ENCODE results near the gene CLGN. TPM values are rescaled to one million over a fixed set of nuclear protein-coding genes. Genes with fewer than 3 reads are reported as not detected.
A peak's percentile ranks its signal among the peaks of the same experiment; 100 is the strongest.

The CLGN gene
- total and polyA plus RNA-seq, 10 of the 15 experiments (the other 5 are each of a cell fraction or from before 2014, with no cell fraction given) = 0.11 to 1.0 (median 0.62) TPM

GRCh38 chr4:140373328-140374129, 53.9 kb downstream of the CLGN start, which contains the start of gene SCOC (continued):
- TF ChIP-seq RELA (IDR thresholded peaks at IDR 0.05; ENCODE audit: borderline replicate concordance, partially characterized antibody) (no peak), ZNF687 (IDR thresholded peaks at IDR 0.05) (no peak), CREB1 (IDR thresholded peaks at IDR 0.05; ENCODE audit: low read depth) (0 out of 2 replicates have a peak, but pooled peaks have one; percentile 4), RAD51 (IDR thresholded peaks at IDR 0.05) (no peak), SUZ12 (IDR thresholded peaks at IDR 0.05; ENCODE audit: unreplicated experiment) (no peak), NR2F1 (conservative IDR thresholded peaks at IDR 0.05) (peak; percentile 86), CHD4 (IDR thresholded peaks at IDR 0.05) (no peak), ZNF592 (IDR thresholded peaks at IDR 0.05) (no peak), BCLAF1 (IDR thresholded peaks at IDR 0.05) (no peak), BMI1 (IDR thresholded peaks at IDR 0.05; ENCODE audit: borderline replicate concordance) (no peak), ZNF207 (IDR thresholded peaks at IDR 0.05; ENCODE audit: borderline replicate concordance) (no peak), SP1 (IDR thresholded peaks at IDR 0.05; ENCODE audit: low read depth, low read length) (peak; percentile 84), STAT1 (conservative IDR thresholded peaks at IDR 0.05) (no peak), KAT2A (conservative IDR thresholded peaks at IDR 0.05; ENCODE audit: control insufficient read depth, low read depth, low read length) (no peak), MEF2A (IDR thresholded peaks at IDR 0.05; ENCODE audit: insufficient read depth, low read depth, low read length) (no peak), PBX3 (IDR thresholded peaks at IDR 0.05; ENCODE audit: insufficient replicate concordance, low read depth, low read length) (no peak), BHLHE40 (IDR thresholded peaks at IDR 0.05; ENCODE audit: borderline replicate concordance in 1 of 2, low read depth in 2 of 2, low read length in 1 of 2) (peak; percentile 88 to 95)
